ENCODE data around the gene TEX29.

TEX29 gene

DNA sequence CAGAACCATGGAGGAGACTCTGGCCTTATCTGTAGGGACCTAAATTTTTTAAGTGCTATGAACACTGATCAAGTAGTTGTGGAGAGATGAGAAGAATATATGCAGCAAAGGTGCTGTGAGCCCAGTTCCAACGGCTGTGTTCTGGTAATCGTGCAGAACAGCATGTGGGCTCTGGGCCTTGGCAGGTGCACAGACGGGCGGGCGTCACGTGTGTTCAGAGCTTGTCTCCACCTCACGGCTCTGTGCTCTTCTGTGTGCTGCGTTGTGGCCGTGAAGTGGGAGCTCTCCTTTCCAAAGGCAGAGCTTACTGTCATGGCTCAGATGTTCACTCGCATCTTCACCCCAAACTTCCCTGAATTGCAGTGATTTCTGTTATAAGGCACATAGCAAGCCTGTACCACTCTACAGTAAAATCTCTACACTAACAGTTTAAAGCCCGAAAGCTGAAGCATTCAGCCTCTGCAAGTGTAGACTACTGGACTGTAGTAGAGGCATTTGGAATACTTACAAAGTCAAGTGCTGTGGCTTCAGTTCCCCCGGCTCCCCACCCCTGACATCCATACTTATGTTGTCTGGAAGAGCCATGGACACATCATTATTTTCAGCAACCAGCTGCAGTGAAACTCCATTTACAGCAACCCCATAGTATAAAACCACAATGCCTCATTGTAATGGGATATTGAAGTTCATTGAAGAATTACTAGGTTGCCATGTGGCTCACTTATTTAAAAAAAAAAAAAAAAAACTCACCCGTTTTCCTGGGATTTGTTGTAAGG, 27.5 kb upstream of the TEX29 start:
- DNase-seq: no peak

DNA sequence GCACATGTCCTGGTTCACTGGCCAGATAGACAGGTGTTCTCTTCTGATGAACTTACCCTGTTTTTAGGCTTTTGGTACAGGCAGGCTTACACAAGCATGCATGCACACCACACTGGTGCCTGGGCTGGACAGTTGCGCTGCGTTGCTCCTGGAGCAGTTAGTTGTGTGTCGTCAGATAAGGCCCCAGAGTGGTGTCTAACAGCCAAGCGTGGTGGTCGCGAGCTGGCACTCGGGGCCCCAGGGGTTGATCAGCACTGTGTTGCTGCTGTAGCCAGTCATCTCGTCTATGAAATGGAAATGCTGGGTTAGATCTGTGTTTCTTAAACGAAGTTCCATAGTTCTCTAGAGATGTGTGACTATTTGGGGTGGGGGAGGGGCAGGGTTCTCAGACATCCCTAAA, 24.6 kb upstream of the TEX29 start:
- no peak for DNase-seq

DNA sequence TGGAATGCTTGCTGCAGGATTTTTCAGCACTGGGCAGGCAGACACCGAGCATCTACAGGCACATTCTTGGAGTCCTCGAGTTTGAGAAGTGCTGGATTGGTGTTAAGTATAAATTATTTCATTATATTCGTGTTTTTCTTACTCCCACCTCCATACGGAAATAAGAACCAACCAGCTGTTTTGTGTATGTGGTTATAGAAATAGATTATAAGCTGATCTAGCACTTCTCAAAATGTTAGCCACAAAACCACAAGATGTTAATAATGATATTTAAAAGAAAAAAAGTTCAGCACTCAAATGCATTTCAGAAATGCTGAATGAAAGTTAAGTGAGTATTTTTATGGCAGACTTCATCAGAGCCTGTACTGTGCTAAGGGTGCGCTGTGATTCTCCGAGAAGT, 24.0 kb upstream of the TEX29 start:
- no peak for DNase-seq

DNA sequence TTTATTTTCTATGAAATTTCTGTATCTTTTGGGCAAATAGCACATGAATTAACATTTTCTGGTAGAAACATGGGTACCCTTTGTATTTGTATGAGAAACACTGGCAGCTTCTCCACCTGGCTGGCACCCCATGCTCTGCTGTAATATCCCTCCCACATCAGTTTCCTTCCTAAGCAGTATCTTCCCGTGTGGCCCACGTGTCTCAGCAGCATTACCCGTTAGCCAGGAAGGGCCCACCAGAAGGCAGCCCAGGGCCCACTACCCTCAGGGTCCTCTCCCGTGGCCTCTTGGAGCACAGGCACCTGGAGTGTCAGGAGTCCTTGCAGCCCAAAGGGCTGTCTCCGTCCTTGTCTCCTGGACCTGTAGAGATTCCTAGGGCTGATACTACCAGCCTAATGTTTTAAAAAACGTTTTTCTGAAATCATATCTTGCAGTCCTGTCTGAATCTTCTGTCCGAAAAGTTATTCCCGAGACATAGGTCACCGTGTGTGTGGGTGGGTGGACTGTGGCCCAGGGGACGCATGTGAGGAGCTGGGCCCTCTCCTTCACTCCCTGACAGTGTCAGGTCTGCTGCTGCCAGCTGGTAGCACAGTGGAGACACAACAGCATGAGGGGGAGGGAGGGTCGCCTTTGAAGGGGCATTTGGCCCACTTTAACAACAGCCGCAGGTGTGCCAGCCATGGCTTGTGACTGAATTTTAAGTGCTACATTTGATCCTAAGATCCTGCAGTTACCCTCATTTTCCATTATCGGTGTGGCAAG, 22.0 kb upstream of the TEX29 start:
- DNase-seq: no peak

DNA sequence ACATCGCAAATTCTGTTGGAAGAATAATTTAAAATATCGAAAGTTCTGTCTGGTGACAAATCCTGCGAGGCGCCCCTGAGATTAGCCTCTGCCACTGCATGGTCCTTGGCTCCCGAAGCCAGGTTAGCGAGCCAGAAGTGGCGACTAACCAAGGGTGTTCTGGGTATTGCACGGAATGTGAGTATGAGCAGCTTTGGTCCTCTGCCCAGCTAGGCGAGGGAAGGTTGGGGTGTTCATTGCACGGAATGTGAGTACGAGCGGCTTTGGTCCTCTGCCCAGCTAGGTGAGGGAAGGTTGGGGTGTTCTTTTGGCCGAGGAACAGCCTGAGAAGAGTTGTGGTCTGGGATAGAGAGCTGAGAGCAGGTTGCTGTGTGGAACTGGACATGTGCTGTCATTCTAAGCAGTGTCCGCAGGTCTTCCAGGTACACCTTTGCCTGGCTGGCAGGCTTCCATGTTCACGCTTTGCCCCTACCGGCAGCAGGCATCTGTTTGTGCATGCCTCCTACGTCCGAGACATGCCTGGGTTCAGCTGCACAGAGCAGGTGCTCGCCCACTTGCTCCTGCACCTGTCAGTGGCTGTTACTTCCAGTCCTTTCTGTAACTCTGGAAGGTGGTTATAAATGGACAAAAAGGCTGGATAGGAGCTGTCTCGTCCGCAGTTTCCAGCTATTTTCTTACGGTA, 18.3 kb upstream of the TEX29 start:
- DNase-seq: no peak

DNA sequence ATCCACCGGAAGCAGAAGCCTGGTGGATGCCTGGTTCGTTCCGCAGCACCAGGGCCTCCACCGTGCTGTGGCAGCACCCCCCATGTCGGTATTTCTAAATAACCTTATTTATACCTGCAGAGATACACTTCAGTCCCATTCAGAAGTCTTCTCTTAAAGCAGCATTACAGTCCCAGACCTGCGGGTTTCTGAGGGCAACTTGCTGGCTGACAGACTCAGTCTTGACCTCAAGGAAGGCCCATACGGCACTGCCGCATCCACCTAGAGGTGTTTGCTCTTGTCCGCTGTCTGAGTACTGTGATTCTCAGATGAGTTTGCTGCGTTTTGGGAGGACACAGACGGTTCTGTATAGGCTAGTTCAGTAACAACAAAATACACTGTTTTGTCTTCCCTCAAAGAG, 16.9 kb upstream of the TEX29 start:
- DNase-seq: no peak

DNA sequence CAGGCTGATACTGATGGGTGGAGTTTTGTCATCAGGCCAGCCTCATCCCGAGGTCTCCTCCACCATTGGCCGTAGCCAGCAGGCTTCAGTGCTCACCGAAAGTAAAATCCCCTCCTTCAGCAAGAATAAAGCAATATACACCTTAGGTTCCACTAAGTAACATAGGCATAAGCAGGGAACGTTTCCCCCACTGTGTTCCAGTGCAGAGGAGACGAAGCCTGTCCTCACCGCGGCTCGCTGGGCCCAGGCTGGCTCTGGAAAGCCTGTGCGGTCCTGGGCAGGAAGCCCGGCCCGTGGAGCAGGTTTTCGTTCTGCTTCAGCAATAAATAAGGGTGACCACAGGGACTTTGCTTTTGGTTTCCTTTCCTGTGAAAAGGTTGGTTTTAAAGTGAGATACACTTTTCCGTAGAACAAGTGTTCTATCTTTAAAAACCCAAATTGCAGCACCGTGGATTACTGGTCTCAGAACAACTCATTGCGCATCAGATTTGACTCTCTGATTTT, 16.3 kb upstream of the TEX29 start:
- DNase-seq: no peak

DNA sequence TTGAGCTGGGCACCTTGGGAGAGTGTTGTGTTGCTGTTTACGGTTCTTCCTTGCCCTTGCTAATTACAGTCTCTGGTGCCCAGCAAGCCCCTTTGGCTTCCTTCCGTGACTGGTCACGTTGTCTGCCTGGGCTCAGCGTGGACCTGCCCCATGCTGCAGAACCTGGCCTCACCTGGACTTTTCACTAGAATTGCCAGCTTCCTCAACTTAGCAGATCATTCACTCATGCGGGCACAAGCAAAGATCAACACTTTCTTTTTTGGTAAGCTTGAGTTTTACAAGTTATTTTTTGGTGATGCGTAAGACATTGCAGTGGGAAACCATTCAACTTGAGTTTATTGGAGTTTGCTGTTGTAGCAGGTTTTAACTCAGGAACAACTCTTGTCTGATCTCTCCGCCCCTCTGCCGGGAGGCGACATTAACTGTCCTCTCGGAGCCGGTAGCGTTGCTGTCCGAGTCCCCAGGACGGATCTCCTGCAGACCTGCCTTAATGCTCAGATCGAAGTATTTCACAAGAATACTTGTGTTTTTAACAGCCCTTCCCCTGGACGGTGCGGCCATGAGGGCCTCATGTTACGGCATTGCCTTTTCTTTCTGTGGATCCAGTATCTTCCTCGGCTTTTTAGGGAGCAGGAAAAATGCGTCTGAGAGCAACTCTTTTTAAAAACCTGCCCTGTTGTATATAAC, 15.7 kb upstream of the TEX29 start:
- DNase-seq: no peak

DNA sequence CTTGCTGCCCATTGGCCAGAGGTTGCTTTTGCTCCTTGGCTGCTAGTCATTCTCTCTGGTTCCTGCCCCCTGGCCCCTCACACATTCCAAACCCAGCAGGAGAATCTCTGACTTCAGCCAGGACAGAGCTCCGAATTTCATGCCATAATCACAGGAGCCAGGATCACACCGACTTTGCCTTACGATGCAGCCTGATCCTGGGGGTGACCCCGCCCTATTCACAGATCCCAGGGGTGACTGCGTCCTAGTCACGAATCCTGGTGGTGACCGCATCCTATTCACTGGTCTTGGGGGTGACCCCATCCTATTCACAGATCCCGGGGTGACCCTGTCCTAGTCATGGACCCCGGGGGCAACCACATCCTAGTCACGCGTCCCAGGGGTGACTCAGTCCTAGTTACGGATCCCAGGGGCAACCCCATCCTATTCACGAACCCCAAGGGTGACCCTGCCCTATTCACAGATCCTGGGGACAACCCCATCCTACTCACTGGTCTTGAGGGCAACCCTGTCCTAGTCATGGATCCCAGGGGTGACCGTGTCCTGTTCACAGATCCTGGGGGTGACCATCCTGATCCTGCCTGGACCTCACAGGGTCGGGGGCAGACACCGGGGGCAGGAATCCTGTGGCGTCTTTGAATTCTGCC, 7.4 kb upstream of the TEX29 start:
- no peak for DNase-seq

DNA sequence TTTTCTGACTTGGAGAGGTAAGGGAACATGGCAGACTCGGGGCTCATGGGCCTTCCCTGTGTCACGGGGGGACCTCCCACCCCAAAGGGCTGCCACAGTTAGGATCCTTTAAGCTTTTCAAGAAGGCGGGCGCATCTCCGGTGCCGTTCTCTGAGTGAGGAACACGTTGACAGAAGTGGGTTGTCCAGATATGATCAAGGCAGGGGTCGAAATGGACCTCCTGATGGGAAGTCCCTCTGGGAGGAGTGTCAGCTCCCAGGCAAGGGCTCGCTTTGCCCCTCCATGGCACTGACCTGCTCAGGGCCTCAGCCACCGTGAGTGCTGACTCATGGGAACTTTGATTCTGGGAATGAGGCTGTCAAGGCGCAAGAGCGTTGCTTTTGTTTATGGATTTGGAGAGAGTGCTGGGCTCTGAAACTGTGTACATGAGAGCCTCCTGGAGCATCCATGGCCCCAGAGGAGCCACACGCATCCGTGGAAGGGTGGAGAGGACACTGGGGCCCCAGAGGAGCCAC, 6.5 kb upstream of the TEX29 start:
- DNase-seq: no peak

DNA sequence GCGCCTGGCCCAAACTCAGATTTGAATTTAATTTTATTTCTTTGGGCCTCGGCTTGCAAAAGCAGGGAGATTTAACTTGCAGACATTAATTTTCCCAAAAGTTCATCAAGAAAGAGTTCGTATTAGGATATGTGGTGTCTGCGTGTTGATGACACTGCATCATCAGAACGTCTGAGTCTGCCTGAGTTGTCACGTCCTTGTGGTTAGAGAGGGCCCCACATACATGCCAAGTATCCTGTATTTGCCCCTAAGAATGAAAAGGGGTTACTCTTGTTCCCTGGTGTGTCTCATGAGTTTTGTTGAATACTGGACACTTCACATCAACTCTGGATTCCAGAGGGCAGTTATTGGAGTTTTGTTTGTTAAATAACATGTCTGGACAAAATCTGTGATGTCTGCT, 5.6 kb upstream of the TEX29 start:
- DNase-seq: no peak

DNA sequence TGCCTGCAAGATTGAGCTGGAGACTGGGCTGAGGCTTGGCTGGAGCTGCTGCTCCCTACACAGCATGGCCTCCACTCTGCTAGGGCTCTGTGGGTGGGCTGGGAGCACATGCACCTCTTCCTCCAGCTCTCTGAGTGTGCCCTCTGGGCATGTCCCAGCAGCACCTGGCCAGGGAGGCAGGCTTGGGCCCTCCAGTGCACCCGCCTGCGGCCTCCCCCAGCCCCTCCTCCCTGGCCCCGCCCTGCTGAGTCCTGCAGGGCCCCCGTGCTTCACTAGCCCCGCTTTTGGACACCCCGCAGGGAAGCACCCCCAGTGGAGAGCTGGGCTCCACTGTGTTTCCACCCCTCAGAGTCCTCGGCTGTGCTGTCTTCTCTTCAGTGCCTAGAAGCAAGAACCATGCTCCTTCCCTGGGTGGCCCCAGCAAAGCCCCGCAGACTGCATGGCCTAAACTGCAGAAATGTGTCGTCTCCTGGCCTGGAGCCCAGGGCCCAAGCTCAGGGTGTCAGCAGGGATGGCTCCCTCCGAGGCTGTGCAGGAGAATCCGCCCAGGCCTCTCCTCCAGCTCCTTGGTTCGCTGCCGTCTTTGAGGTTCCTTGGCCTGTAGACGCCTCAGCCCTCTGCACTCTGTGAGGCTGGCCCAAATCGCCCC, 5.0 kb upstream of the TEX29 start:
- DNase-seq: no peak

DNA sequence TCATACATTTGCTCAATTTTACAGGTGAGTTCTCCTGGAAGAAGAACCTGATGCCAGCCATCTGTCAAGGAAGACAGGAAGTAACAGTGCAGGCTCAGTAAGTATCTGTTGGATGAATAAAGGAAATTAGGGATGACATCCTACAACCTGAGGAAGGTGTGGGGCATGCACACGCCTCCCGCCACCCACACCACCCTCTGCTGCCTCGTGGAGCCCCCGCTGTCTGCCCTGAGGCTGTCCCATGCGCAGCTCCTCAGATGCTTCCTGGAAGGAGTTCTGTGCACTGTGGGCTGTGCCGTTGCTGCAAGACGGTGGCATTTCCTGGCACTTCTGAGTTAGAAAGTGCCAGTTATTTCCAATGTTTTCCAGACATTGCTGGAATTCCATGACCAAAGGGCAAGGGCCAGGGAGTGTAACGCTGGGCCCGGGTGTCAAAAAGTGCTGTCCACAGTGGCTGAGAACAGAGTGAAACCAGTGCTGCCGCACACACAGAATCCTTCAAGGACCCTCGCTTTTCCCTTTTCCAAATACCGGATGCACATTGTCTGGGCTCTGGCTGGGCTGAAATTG, 4.2 kb upstream of the TEX29 start:
- no peak for DNase-seq

DNA sequence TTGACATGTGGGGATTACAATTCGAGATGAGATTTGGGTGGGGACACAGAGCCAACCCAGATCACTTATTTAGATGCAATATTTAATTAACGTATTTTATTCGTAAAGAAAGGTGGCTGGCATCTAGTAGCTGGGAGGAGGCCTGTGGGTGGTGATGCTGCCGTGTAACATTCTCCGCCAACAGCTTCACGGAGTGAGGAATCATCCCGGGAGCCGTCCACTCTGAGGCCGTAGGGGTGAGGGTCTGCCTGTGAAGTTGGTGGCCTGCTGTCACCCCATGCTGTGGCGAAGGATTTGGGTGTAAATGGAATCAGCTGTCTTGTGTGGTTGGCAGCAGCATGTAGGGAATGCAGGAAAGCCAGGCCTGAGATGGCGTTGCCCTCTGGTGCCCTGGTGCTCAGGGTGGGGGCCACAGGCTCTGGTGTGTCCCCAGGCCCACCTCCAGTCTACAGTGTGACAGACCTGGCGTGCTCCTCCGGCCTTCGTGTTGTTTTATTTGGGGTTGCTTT, 3.3 kb upstream of the TEX29 start:
- DNase-seq: no peak

DNA sequence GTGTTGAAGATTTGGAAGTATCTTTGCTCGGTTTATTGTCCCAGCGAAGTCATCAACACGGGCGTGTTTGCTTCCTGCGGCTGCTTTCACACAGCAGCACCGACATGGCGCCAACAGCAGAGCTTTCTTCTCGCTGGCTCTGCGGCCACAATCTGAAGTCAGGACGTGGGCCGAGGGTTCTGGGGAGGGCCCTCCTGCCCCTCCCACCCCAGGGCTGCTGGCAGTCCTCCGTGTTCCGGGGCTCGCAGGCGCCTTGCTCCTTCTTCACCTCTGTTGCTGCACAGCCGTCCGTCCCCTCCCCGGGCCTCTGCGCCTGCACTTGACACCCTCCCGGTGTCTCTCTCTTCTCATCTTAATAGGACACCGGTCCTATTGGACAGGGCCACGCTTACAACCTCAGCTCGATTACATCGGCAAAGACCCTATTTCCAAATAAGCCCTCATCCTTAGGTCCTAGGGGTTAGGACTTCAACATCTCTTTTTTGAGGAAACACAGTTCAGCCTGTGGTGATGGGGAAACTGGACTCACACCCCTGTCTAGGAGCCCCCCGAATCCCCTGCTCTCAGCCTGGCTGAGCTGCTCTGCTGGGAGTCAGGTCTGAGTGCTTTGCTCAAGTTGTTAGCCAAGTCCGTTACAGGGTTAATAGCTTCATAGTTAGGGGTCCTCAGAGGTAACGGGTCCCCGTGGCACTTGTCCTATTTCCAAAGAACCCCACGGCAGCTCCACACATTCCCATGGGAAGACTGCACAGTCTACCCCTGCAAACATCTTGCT, 2.7 kb upstream of the TEX29 start:
- no peak for DNase-seq

DNA sequence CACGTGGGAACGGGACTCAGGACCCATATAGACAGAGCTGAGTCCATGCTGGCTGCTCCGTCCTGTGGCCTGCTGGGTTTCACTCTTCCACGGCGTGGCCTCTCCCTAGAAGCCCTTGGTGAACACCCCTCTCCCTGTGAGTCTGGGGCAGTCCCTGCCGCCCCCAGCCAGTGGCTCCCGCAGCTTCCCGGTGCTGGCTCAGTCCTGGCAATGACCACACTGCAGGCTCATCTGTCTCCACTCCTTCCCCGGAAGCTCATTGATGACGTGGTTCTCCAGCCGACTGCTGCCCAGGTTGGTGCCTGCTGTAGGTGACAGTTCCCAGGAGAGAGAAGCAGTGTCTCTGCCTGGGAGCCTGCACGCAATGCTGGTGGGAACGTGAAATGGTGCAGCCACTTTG, 2.1 kb upstream of the TEX29 start:
- no peak for DNase-seq

DNA sequence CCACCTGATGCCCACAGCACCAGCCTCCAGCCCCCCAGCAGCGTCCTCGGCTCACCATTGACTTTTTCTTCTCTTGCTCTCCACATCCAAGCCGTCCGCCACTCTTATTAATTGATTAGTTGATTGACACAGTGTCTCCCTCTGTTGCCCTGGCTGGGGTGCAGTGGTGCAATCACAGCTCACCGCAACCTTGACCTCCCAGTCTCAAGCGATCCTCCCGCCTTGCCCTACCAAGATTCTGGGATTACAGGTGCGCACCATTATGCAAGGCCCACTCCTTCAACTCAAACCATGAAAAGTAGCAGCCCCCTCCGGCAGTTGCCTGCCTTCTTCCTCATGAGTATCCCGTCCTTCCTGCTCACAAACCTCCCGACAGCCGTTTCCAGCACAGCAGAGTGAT, 921 bp upstream of the TEX29 start:
- no peak for DNase-seq

DNA sequence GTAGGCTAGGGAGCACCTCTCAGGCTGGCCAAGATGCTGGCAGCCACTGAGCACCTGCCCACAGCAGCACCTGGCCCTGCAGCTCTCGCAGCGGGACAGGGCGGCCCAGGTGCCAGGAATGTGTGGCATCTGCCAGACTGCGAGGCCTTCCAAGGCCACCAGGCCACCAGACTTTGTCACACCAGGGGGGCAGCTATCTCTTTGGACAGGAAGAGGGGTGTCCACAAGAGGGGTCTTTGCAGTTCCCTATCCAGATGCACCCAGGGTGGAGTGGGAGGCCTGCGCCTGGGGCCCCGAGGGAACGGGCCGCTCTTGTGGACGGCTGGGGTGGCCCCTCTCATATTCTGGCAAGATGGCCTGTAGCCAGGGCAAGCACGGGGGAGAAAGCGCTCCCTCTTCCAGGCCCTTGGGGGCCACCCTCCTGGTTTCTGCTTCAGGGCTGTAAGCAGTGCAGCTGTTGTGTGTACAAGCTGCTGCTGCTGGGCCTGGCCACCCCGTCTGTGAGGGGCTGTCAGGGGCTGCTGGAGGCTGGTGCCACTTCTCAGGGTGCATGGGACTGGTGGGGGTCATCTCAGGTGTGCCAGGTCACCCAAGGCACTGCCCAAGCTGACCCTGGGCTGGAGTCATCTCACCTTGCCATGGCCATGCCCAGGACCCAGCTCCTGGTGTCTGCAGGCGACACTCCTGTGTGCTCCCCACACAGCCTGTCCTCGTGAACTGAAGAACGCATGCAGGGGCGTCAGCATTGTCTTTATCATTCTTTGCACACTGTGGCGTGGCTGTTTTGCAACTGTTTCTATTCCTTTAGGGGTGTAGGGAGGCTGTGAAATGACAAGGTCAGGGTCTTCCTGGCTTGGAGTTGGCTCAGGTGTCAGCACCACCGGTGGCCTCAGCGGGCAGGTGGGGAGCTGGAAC, 1.8 kb downstream of the TEX29 start:
- no peak for DNase-seq

DNA sequence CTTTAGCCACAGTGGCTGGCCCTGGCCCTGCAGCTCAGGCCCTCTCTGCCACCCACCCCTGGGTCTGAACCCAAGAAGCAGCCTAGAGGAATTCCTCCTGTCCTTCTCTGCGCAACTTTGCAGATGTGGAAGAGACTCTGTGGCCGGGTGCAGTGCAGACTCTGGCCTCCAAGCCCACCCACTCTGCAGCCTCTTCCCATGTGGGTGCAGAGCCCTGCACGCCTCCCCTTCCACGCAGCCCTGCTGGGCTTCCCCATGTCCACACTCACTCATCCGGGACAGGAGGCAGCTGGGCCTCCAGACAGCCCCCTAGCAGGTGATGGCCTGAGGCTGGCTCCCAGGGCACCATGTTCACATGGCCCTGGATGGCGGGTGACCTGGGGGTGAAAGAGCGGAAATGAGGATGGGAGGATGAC, 2.5 kb downstream of the TEX29 start:
- DNase-seq: no peak
